ENCODE measurements around the gene TACC3. TPM values are rescaled to one million over a fixed set of nuclear protein-coding genes. Genes with fewer than 3 reads are reported as not detected.

Gene TACC3
- total and polyA plus RNA-seq, 2 of the 8 experiments (the other 6 are each of a cell fraction or from before 2014, with no cell fraction given): 73.8 to 148 TPM

DNA sequence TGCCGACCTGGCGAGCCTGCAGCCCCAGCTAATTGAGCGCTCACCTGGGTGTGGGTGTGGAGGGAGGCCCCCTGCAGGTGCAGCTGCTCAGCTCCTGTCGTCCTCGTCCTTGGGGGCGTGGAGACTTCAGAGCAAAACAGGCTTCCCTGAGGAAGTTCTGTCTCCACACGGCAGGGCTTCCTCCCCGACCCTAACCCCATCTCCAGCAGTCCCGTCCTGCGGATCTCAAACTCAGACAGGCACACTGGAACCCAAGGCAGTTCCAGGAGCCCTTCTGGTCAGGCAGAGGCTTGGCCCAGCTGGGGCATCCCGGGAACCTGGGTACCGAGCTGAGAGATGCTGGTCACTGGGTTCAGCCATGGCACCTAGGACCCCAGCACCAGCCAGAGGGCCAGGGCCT, 24.4 kb downstream of the TACC3 start:
- H3K14ac ChIP-seq (ENCODE audit: insufficient read length): no peak overlapping the region
- H4K8ac ChIP-seq (ENCODE audit: extremely low read depth, insufficient read depth, low read length): no peak overlapping the region
- no peaks in the 10 kb centered on the region for H3K23me2 ChIP-seq (ENCODE audit: low read depth, low read length)
- H2BK15ac ChIP-seq (ENCODE audit: low read length): no peak overlapping the region
- no peak overlapping the region for H2BK120ac ChIP-seq (replicated peaks; ENCODE audit: low read depth, low read length)
- no peak overlapping the region for H3K27ac ChIP-seq (ENCODE audit: low read depth, low read length)
- no peak overlapping the region for H3K4ac ChIP-seq (replicated peaks; ENCODE audit: insufficient read length, low read depth, low read length)
- no peak overlapping the region for H3K9ac ChIP-seq (replicated peaks in 1 of 4; ENCODE audit: extremely low read depth in 1 of 4, low read depth in 3 of 4, low read length in 3 of 4)
- H3K79me1 ChIP-seq (ENCODE audit: low read depth, low read length): no peaks in the 10 kb centered on the region
- peaks cover 0 to 8% (median 5%) of the 10 kb centered on the region in 4 experiments; a peak in 6 of 7 replicates for H3K4me1 ChIP-seq (replicated peaks in 1 of 4; ENCODE audit: control insufficient read depth in 3 of 4, insufficient read depth in 4 of 4, low read length in 3 of 4)
- H4K91ac ChIP-seq (replicated peaks; ENCODE audit: insufficient read length, low read length): no peak overlapping the region
- no peak overlapping the region for H2BK5ac ChIP-seq (ENCODE audit: low read depth, low read length)
- H2AFZ ChIP-seq (ENCODE audit: low read length): no peak overlapping the region
- no peak overlapping the region for H2BK12ac ChIP-seq (ENCODE audit: low read depth, low read length)
- FAIRE-seq: no peak
- H3K27me3 ChIP-seq (replicated peaks in 1 of 4; ENCODE audit: control insufficient read depth in 3 of 4, extremely low read depth in 1 of 4, insufficient read depth in 3 of 4, low read length in 3 of 4): peaks cover 0 to 4% (median 0%) of the 10 kb centered on the region in 4 experiments; a peak in 2 of 7 replicates
- H4K5ac ChIP-seq (ENCODE audit: insufficient read length, low read depth, low read length): peak overlapping the region; percentile 10
- TF ChIP-seq SIN3A (conservative IDR thresholded peaks at IDR 0.05 in 1 of 2, IDR thresholded peaks at IDR 0.05 in 1 of 2; ENCODE audit: low read depth in 1 of 2, low read length in 2 of 2) (0 out of 4 replicates have a peak, but pooled peaks of 1 of the 2 experiments have one; percentile 26), GABPA (IDR thresholded peaks at IDR 0.05; ENCODE audit: borderline replicate concordance, insufficient read depth, low read length) (no peak), POLR2AphosphoS5 (IDR thresholded peaks at IDR 0.05; ENCODE audit: low read depth, low read length) (peak; percentile 47)
- TF ChIP-seq, protein P1, sequence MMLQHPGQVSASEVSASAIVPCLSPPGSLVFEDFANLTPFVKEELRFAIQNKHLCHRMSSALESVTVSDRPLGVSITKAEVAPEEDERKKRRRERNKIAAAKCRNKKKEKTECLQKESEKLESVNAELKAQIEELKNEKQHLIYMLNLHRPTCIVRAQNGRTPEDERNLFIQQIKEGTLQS (IDR thresholded peaks at IDR 0.05; ENCODE audit: insufficient read depth, low read depth, low read length): no peak
- peaks cover 5 to 7% of the 10 kb centered on the region in 2 experiments for H4K20me1 ChIP-seq (replicated peaks in 1 of 2; ENCODE audit: control insufficient read depth in 1 of 2, insufficient read depth in 2 of 2, low read length in 2 of 2)
- CTCF ChIA-PET (ENCODE audit: partially characterized antibody): interaction anchor here (0.6 to 52.9 kb wide), 16 partner anchors 9 to 443 kb away, joined by 3 to 2507 read pairs (median 5); partner anchors contain the start of gene FGFR3
- POLR2A ChIA-PET (ENCODE audit: partially characterized antibody): interaction anchor here (1.1 to 5.6 kb wide), 13 partner anchors 9 to 71 kb away, joined by 3 to 38 read pairs (median 6); partner anchors contain the start of genes FGFR3, TACC3 and TMEM129
- H3K18ac ChIP-seq (ENCODE audit: extremely low read depth, low read length): no peak overlapping the region
- no peaks in the 10 kb centered on the region for H3K79me2 ChIP-seq (ENCODE audit: control insufficient read depth in 1 of 2, insufficient read depth in 2 of 2, low read length in 2 of 2)
- H3K9me3 ChIP-seq (ENCODE audit: insufficient read depth in 2 of 2, low read depth in 1 of 2, low read length in 1 of 2): no peaks in the 10 kb centered on the region
- no peak overlapping the region for H2BK20ac ChIP-seq (ENCODE audit: low read length)
- H3K56ac ChIP-seq (replicated peaks; ENCODE audit: insufficient read length, low read depth, low read length): no peak overlapping the region
- no peak overlapping the region for H3K4me2 ChIP-seq (ENCODE audit: insufficient read depth in 1 of 2, low read depth in 2 of 2, low read length in 2 of 2)
- no peak for DNase-seq (ENCODE audit: low read depth in 1 of 2, low spot score in 2 of 2)
- peaks cover 14 to 39% (median 32%) of the 10 kb centered on the region in 4 experiments for H3K36me3 ChIP-seq (ENCODE audit: control insufficient read depth in 2 of 4, insufficient read depth in 4 of 4, low read length in 3 of 4)
- WGBS, 2 experiments (ENCODE audit: extremely low coverage in 1 of 2, insufficient coverage in 1 of 2, insufficient read length in 1 of 2, insufficient replicate concordance in 2 of 2, low coverage in 1 of 2, low lambda C conversion rate in 2 of 2, missing lambda C conversion rate in 1 of 2): 88% methylated on average over 12 of the region's 12 CpGs; no CpG with 5 or more reads in 1 of the 2 experiments
- no peak overlapping the region for H3K23ac ChIP-seq (ENCODE audit: insufficient read length)
- no peak overlapping the region for H3K4me3 ChIP-seq (ENCODE audit: extremely low read depth in 1 of 4, insufficient read depth in 2 of 4, low read depth in 3 of 4, low read length in 4 of 4)
- no peak overlapping the region for H2AK5ac ChIP-seq (ENCODE audit: low read depth, low read length)
